GM19025 (cell line): Measurements from ENCODE around the gene TOX3.
A peak's percentile ranks its signal among the peaks of the same experiment; 100 is the strongest.

Experiments used
- ATAC-seq: cut with Tn5 transposase; IDR thresholded peaks from one replicate; pipeline ENCODE4 v1.9.1; 2021; ENCODE audit warnings: mild to moderate bottlenecking, low read depth, moderate library complexity; ENCODE audit not compliant: unreplicated experiment

The TOX3 gene

GRCh38 chr16:52496051-52496876, 50.7 kb downstream of the TOX3 start:
- ATAC-seq: no peak

- no peak for ATAC-seq
Measured at GRCh38 chr16:52494621-52495020, 52.3 kb downstream of the TOX3 start.

DNA sequence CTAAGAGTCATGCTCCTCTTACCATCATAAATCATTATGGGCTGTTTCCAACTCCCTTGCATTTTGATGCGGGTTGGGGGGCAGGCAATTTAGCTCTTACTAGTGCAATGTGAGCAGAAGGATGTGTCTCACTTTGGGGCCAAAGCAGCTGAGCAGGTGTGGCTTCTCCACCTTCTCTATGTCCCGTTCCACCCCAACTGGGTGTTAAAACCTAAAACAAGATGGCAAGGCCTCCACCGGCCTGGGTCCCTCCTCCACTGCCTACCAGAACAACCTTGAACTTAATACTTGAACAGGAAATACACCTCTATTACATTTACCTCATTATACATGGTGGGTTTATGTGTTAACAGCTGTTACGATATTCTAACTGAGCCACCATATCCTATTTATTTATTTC, 52.8 kb downstream of the TOX3 start:
- ATAC-seq: no peak

DNA sequence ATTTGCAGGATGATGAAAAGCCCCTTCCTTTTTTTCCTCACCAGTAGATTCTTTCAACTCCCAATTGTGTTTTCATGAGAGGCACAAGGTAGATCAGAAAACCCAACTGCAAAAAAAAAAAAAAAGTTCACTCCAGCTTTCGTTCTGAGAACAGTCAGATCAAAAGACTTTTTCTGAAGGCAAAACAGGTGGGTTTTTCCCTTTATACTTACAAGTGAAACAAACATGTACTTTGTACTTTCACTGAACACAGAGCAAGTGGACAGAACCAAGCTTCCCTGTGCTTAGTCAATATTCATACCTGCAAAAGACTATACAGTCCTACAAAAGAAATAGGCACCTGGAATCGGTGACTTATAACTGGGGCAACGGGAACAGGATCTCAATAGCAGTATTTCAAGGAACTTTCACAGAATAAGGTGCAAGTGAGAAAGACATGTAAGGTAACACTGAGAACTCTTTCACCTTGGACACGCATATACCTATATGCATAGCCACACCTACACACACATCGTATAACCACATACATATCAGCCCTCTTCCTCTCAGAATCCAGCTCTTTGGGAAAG, 54.1 kb downstream of the TOX3 start:
- ATAC-seq: peak; percentile 94

DNA sequence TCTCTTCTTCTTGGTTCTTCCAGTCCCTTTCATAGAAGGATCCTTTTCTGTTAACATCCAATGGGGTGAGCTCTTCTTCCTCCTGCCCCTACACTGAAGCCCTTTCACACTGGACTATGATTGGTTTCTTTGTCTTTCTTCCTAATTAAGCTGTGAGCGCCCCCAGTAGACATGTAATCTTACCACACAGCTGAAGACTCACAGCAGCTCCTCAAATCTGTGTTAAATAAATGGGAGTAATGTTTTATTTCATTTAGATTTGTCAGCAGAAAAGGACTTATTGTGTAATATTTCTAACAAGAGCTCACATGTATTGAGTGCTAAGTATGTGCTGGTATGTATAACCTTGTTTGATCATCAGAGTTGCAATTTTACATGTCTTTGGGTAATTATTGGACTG, 55.7 kb downstream of the TOX3 start:
- no peak for ATAC-seq

DNA sequence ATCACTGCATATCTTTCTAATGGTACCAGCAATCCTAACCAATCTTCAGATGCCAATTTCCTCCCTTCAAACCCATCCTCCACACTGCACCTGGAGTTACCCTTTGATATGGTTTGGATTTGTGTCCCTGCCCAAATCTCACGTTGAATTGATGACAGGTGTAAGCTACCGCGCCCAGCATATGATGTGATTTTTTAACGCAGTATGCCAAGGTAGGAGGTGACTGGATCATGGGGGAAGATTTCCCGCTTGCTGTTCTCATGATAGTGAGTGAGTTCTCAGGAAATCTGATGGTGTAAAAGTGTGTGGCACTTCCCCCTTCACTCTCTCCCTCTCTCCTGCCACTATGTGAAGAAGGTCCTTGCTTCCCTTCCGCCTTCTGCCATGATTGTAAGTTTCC, 57.0 kb downstream of the TOX3 start:
- no peak for ATAC-seq

DNA sequence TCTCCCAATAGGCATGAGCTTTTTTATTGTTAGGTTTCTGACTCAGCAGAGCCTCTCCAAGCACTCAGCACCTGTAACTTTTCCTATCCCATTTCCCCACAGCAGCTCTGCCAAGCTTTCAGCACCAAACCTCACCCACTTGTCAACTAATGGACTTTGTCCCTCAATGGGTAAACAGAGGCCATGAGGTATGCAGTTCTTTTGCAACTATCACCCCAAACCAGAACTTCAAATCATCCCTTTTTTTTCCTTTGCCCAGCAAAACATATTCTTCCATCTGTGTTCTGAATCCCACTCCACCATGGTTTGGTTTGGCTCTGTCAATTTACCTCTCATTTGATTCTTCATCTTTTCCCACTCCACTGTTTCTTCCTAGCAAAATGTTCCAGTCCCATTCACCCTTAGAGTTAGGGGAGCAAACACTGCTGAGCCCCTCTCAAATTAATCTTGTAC, 58.1 kb downstream of the TOX3 start:
- ATAC-seq: no peak

DNA sequence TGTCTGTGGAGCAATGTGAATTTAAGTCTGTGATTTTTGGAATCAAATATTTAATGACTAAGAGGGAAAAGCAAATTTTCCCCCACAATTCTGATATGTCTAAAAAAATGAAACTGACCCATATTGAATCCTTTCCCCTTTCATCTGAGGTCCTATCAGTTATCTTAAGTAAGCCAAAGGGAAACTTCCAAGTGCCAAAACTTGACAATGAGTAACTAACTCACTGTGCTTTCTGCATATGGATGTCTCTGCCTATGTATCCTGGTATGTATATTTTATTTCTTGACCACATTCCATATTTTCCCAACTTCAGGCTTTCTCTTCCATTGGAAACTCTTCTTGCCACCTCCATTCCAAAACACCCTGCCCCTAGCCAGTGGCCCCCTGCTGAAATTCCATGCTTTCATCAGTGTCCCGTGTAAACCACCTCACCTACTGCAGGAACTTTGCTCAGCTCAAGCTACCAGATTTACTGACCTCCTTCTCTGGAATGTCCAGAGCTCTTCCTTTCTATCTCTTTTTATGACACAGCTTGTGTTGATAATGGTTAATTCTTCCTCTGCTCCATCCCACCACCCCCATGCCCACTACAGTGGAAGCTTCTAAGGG, 59.0 kb downstream of the TOX3 start:
- ATAC-seq: no peak

GRCh38 chr16:52480237-52480636, 66.7 kb downstream of the TOX3 start:
- no peak for ATAC-seq

DNA sequence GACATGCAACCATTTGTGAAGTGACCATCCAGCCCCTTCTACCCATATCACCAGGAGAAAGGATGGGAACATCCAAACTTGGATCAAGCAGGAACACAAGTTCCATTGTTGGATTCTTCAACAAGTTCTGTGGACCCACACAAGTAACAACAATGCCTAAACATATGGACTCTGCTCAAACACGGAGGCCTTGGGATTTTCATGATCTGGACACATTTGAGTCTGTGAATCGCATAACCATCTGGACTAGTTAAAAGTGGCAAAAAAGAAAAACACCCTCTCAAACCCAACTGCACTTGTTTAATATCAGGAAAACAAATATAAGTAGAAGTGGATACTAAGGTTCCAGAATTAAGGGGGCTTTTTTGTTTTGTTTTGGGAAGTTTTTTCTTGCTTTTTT, 70.8 kb downstream of the TOX3 start:
- no peak for ATAC-seq

- ATAC-seq: no peak
Measured at GRCh38 chr16:52474679-52475078, 72.3 kb downstream of the TOX3 start.

DNA sequence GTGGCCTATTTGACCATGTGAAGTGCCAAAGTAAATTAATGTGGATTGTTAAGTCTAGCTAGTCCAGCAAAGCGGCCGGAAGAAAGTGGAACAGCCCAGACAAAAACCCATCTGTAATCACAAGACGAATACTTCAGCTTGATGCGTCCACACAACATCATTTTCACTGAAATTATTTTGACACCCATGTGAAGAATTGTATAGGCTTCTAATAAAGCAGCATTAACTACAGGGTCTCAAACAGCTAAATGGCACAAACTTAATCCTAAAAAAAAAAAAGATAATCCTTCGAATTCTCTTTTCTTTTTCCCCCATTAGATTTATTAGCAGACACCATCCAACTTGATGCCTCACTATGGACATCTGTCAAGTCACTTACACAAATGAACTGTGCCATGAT, 73.8 kb downstream of the TOX3 start:
- ATAC-seq: no peak

DNA sequence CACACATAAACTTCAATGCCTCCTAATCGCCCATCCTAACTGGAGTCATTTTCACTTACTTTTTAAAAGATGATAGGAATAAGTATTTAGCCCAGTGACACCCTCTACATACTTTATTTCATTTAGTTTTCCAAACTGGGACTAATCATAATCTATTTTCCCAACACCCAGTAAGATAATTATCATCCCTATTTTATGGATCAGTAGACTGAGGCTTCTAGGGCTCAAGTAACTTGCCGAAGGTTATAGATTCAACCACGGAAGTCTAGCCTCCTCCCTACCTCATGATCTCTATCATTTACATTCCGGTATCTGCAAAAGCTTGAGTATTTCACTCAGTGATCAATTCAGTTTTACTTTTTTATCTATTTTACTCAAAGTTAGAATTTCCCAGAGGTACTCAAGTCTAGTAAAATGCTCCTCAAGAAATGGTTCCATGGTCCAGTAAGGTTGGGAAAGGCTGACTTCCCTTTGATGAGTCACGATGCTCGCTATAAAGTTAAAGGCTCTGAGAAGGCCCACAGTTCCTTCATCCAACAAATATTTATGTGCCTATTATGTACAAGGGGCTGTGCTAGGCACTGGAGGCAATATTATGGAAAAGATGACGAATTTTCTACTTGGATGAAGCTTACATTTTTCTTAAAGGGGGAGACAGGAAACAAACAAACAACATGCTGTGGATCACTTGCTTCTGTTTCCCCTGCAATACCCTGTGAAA, 75.1 kb downstream of the TOX3 start:
- no peak for ATAC-seq

- no peak for ATAC-seq
Measured at GRCh38 chr16:52470585-52470984, 76.4 kb downstream of the TOX3 start.

DNA sequence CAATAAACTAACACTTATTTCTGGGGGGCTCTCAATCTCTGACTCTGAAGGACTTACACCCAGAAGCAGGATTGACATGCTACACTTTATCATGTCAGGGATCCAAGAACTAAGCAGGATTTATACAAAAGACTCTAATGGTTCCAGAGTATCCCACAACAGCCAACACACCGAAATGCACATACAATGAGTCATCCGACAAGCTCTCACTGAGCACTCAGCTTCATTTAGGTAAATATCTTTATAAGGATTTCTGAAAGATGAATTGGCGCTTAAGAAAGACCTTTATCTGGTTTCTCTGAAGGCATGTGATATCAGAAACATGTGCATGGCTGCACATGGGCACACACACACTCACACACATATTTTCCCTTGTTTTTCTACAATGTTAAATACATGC, 77.2 kb downstream of the TOX3 start:
- ATAC-seq: no peak

DNA sequence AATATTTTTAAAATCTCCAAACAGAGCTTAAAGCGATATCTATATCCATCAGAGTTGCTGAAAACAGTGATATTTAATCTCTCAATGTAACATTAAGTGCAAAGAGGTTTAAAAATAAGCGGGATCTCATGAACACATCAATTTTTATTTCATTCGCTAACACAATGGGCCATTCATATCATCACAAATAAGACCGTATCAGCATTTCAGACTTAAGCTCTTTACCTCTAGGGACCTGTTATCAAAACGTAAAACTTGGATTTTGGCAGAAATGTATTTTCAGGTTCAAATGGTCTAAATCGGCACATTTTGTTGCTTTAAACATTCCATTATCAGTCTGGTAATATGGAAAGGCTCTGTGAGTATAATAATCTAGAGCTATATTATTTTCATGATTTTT, 77.9 kb downstream of the TOX3 start:
- no peak for ATAC-seq

GRCh38 chr16:52467753-52468152, 79.2 kb downstream of the TOX3 start:
- no peak for ATAC-seq

GRCh38 chr16:52466994-52467393, 79.9 kb downstream of the TOX3 start:
- no peak for ATAC-seq

- no peak for ATAC-seq
Measured at GRCh38 chr16:52465711-52466267, 81.2 kb downstream of the TOX3 start.

DNA sequence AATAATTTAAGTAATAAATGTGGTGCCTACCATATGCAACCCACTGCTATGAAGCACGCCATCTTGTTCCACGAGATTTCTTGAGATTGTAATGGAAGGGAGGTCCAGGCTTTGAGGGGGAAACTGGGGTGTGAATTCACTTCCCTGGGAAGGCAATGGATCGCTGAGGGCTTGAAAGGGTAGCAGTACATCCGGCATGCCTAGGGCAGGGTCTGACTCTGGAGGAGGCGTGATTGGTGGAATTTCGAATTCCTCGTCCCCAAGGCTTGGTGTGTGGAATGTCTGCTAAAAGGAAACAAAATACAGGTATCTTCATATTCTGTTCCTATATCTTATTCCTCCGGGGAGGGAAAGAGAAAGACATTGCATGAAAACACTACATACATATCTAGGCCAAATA, 83.0 kb downstream of the TOX3 start:
- no peak for ATAC-seq

DNA sequence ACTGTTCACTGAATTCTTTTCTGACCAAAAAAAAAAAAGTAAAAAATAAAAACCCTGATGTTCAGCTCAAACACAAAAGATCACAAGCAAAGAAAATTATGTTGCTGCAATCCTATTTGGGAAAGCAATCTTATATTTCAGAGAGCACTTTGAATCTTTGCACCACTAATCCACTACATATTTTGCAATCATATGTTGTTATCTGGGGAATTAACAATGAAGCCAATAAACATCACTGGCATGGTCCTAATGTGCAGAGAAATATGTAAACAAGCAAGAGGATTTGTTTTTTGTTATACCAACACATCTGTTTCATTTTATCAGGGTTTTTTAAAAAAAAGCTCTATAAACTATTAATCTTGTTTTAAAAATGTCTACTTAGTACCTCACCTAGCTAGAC, 84.1 kb downstream of the TOX3 start:
- no peak for ATAC-seq
